NCI-H524 treated with DMSO at 0.1 percent for 48 hours (cell line): ENCODE data around the gene SSU72.
A peak's percentile ranks its signal among the peaks of the same experiment; 100 is the strongest.
"Not testable (repeated sequence)": the region's sequence is repeated elsewhere in the genome, so short reads cannot be mapped to it uniquely, and the experiment has no call there.

ENCODE experiments used
- DNase-seq: peaks from one replicate; lab custom pipeline; 2025; lab: John Stamatoyannopoulos, UW

Gene SSU72

GRCh38 chr1:1595341-1595740, 20.7 kb upstream of the SSU72 start:
- DNase-seq: not testable (repeated sequence)

DNA sequence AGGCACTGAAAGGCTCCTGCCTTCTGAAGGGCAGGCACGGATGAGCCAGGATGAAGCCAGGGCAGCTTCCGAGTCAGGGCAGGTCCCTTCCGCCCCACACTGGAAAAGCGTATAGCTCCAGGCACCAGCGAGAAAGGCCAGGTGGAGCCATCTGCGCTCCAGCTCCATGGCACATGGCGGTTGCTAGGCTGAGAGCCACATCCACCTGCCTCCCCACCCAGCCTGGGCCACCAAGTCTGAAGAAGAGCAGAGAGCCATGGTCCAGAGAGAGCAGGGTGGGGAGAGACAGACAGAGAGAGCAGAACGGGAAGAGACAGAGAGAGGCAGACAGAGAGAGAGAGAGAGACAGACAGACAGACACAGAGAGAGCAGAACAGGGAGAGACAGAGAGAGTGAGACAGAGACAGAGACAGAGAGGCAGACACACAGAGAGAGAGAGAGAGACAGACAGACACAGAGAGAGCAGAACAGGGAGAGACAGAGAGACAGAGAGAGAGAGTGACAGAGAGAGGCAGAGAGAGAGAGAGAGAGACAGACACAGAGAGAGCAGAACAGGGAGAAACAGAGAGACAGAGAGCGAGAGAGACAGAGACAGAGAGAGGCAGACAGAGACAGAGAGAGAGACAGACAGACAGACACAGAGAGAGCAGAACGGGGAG, 20.1 kb upstream of the SSU72 start:
- DNase-seq: no peak

- DNase-seq: no peak
Measured at GRCh38 chr1:1593834-1594601, 19.4 kb upstream of the SSU72 start.

DNA sequence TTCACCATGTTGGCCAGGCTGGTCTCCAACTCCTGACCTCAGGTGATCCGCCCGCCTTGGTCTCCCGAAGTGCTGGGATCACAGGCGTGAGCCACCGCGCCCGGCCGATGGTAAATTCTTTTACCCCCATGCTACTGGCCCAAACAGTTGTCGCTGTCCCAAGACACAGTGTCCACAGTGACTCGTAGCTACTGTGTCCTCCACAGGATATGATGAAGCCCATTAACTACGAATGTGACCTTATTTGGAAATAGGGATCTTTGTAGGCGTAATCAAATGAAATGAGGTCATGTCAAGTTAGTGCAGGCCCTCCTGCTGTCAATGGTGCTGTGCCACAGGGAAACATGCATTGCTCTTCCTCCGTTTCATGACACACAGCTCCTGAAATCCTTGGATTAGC, 16.8 kb upstream of the SSU72 start:
- DNase-seq: no peak

- no peak for DNase-seq
Measured at GRCh38 chr1:1583347-1584010, 8.8 kb upstream of the SSU72 start.

DNA sequence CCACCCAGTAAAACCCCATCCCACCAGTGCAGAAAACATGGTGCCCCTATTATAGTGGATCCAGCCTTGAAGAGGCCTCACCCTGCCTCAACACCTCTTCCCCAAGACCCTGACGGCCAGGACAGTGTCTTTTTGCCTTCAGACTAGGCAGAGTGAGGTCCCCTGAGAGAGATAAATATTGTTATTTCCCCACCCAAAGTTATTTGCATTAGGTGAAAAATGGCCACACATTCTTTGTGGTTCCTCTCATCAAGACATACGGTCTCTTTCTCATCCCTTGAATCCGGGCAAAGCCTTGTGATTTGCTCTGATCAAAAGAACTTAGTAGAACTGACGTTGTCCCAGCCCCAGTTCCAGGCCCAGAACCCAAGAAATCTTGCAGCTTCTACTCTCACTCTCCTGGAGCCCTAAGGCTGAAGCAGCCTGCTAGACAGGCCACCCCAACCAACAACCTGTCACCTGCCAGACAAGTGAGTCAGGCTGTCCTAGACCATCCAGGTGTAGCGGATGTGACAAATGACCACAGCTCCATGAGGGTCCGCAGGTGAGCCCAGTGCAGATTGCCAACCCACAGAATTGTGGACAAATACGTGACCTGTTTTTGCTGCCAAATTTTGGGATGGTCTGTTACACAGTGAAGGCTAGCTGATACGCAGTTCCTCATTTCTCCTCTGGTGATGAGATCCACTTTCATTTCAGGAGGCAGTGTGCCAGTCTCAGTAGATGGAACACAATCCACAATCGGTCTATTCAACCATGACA, 8.1 kb upstream of the SSU72 start:
- DNase-seq: no peak

GRCh38 chr1:1578371-1578940, 3.8 kb upstream of the SSU72 start:
- DNase-seq: no peak

GRCh38 chr1:1577367-1578011, 2.8 kb upstream of the SSU72 start:
- no peak for DNase-seq

GRCh38 chr1:1573843-1574720, 581 bp downstream of the SSU72 start:
- DNase-seq: no peak

- no peak for DNase-seq
Measured at GRCh38 chr1:1569341-1569740, 5.3 kb downstream of the SSU72 start.

DNA sequence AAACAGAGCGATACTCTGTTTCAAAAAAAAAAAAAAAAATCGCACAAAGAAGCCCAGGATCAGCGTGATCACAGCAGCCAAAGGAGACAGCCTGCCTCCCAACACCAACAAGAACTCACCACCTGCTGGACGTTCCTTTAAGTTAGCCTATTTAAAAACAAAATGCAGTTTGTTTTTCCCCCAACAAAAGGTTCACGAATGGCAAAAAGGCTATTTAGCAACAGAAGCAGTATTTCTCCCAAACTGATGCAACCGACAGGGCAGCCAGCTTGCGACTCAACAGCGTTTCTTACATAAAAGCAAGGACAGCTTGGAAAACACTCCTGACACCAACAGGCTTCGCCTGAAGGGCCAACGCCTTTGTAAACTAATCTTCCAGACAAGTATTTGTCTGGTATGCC, 6.8 kb downstream of the SSU72 start:
- no peak for DNase-seq

DNA sequence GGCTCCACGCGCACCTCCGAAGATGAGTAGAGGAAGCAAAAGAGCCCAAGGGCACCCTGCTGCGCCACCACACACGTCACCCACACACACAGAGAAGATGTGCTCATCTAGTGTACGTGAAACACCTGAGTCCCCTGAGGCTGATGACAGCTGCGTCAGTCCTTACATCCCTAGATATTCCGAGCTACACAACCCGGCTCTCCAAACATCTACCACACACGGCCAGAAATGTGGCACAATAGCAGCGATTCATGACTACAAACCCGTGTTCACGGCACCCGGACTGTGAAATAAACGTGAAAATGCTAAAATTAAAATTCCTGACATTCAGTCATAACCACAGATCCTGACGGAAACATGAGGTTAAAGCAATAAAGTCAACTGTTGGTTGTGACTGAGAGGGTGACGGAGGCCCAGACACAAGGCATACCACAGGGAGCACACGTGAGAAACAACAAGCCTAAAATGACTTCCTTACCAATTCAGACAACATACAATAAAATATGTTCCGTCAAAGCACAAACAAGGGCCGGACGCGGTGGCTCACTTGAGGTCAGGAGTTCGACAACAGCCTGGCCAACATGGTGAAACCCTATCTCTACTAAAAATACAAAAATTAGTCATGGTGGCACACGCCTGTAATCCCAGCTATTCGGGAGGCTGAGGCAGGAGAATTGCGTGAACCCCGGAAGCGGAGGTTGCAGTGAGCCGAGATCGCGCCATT, 7.3 kb downstream of the SSU72 start:
- no peak for DNase-seq

DNA sequence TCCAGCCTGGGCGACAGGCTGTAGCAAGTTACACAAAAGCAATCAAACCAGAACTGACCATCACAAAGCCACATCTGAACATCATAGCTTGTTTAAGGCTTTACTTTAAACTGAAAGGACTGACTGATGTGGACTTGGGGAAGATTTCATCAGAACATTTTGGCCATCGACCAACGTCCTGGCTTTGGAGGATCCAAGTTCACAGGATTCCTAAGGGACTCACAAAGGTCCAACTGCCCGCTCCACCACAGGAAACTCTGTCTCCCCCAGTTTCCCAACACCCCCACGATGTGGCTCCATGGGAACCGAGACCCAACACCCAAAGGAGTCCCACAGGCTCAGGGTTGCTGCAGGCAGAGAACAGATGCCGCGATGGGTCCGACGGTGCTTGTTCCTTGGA, 9.3 kb downstream of the SSU72 start:
- DNase-seq: no peak

DNA sequence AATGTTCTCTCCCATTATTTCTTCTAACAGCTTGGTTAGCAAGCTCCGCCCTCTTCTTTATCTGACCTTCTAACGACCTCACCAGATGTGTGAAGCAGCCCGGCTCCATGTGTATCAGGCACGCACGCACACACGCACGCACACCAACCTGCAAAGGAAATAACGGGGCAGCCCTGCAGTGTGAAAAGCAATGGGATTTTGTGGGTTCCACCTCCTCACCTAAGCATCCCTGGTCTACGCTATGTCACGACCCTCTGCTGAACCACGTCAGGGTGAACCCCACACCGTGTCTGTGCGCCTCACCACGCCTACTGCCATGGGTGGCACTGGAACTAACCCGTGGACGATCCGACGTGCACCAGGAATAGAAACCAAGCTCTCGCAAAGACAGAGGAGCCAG, 10.4 kb downstream of the SSU72 start:
- DNase-seq: no peak

- no peak for DNase-seq
Measured at GRCh38 chr1:1563688-1564087, 11.0 kb downstream of the SSU72 start.

- DNase-seq: peak; percentile 71
Measured at GRCh38 chr1:1562556-1563195, 12.0 kb downstream of the SSU72 start.

DNA sequence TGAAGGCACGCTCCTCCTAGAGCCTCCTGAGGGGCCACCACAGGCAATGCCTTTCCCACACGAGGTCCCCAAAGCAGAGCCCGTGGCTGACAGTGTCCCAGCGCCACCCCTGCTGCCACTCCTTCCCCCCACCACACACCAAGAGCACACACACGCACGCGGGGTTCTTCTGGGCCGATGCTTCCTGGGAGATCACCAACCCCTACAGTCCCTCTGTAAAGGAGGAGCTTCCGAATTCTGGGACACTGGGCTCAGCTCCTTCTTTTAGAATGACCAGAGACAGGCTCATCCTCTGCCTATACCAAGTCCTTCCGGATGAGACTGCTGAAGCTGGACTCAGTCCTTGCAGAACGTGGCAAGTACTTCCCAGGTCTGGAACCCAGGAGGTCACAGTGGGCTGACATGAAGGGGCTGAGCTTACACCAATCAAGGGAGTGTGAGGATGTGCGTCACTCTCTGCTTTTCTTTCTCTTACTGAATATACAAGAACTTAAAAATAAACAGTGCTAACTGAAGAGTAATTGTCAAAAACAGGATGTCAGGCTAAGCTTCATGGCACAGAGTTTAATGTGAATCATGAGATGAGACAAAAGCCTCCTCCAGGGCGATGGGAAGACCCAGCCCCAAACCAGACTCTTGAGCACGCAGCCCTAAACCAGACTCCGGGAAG, 12.7 kb downstream of the SSU72 start:
- DNase-seq: no peak

DNA sequence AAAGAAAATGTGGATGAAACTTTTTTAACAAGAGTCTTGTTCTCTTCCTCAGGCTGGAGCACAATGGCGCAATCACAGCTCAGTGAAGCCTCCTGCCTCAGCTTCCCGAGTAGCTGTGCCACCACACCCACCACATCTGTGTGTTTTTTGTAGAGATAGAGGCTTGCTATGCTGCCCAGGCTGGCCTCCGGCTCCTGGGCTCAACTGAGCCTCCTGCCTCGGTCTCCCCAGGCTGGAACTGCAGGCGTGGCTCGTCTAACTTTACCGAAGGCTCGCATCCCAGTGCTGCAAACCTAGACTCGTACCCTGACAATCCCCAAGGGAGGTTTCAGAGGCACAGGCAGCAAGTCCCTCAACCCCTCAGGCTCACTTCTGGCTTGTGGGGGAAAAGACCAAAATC, 14.5 kb downstream of the SSU72 start:
- DNase-seq: no peak

GRCh38 chr1:1559066-1559465, 15.6 kb downstream of the SSU72 start:
- no peak for DNase-seq
